NCI-H446 (cell line): ENCODE data around the gene DDX31.

Source experiments
- DNase-seq, 2 experiments: peaks; one replicate each; lab custom pipeline; 2025; lab: John Stamatoyannopoulos, UW

The DDX31 gene

GRCh38 chr9:132592451-132592850, 77.3 kb downstream of the DDX31 start:
- no peak for DNase-seq

DNA sequence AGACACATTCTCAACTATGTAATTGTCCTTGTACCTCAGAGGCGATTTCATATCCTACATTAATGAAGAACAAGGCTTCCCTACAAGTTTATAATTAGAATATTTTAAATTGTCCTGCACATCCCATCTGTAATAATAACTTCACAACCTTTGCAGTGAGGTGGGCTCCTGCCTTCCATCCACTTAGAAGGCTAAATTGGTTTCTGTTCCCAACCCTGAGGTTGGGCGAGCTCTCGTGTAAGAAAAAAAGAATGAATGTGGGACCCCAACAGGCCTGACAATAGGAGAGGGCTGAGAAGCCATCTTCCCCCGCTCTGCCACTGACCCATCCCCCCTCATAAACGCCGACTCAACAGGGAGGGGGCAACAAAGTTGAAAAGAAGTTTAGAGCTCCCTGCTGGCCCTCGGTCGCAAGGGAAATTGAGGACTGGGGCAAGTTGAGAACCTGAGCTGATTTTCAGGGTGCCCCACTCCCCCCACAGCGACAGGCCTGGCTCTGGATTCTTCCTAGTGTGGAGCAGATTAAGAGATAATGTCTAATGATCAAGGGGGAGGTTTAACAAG, 78.0 kb downstream of the DDX31 start:
- DNase-seq, result no peak

DNA sequence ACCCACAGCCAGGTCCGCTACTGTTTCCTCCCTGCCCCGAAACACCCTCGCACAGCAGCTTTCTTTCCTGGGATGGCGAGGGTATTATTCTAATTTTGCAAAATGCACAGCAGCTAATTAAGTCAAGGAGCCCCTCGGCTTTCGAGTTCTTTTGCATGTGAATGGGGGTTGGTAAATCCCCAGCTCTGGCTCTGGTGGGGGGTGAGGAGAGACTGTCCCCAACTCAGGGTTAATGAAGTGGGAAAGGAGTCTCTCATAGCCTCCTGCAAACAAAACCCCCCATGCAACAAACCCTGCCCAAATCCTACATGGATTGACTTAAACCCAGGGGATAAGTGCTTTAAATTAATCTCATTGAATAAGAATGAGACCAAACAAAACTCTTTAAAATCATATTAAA, 78.5 kb downstream of the DDX31 start:
- no peak for DNase-seq

- DNase-seq, result no peak
Measured at GRCh38 chr9:132590318-132591182, 79.2 kb downstream of the DDX31 start.

DNA sequence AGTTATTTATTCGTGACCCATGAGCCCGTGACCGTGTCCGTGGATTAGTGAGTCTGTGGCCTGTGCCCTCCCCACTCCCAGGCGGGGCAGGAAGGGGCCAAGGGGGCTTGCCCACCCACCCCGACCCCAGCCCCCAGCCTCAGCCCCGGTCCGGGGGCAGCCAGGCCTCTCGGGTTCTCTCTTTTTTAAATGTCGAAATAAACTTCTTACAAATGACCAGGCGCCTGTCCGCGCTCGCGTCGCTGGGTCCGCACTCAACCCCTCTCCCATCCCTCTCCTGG, 79.8 kb downstream of the DDX31 start:
- DNase-seq, result no peak

DNA sequence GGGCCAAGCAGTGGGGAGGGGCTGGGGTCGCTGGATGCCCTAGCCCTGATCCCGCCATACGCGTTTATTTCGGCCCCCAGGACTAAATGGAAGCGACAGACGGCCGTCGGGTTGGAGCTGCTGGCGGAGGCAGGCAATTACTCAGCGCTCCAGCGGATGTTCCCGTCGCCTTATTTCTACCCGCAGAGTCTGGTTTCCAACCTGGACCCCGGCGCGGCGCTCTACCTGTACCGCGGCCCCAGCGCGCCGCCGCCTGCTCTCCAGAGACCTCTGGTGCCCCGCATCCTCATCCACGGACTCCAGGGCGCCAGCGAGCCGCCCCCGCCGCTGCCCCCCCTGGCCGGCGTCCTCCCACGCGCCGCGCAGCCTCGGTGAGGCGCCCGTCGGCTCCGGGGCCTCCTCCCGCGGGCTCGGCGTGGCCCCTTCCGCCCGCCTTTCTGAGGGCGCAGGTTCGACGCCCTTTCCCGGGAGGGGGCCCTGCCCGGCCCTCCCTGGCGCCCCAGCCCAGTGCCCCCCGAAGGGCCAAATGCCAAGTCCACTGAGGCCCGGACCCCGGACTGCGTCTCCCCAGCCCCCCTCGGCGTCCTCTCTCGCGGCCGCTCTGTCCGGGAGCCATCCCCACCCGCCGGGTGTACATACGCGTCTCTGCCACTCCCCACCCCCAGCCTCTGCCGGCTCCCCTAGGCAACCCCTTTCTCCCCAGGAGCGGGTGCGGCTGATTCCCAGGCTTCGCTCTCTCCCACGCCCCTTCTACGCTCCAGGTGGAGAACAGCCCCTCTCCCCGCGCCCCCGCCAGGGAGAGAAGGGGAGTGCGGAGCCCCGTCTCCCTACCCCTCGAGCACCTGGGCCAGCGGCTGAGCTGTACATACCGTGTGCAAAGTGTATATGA, 80.4 kb downstream of the DDX31 start:
- DNase-seq, result no peak

- DNase-seq, result no peak
Measured at GRCh38 chr9:132588501-132589147, 81.2 kb downstream of the DDX31 start.

- no peak for DNase-seq
Measured at GRCh38 chr9:132588098-132588497, 81.7 kb downstream of the DDX31 start.

DNA sequence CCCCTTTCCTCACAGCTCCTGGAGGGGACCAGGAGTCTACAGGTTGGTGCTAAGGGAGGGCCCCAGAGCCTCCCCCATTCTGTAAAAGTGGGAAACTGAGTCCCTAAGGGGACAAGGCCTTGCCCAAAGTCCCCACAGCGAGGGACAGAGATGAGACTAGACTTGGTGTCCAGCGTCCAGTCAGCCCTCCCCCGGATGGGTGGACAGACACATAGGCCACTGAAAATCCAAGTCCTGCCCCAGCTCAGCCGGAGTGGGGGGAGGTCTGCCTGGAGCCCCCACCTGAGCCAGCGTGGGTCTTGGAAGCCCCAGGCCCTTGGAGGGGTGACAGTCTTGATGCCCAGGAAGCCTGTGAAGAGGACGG, 82.2 kb downstream of the DDX31 start:
- no peak for DNase-seq

- no peak for DNase-seq
Measured at GRCh38 chr9:132586830-132587591, 82.8 kb downstream of the DDX31 start.

GRCh38 chr9:132585954-132586829, 83.6 kb downstream of the DDX31 start:
- DNase-seq, result no peak

DNA sequence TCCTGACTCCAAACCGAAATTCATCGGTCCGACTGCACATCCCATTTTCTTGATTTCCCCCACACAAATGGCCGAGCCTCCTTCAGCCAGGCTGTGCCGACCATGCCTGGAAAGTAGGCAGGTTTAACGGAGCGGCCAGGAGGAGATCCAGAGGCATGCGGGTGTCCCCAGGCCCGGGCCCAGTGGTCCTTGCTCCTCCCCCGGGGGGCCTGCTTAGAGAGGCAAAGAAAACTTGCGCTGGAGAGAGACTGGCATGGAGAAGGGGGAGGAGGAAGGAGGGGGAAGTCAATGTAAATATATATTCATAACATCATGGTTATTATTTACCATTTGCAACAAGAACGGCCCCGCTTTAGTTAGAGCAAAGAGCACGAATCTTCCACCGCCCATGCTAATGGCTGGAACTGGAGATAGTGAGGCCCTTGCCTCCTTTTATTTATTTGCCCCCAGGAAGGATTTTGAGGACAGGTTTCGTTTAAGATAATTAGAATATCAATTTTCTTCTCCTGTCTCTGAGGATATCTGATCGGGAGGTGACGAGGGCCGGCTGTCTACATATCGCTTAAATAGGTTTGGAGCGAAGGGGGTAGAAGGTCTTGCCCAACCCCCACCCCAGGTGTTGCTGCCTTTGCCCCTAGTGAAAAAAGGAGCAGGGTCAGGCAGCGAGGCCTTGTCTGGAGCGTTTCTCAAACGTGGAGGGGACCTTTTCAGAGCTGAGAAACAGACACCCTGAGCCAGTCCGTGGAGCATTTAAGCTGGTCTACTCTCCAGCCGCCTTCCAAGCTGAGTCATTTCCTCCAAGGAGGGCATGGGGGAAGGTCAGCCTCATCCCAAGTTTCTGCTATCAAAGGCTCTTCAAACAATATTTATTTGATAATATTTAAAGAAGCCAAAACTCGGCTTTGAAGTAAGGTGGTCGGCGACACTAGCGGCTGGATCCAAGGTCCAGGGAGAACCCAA, 84.9 kb downstream of the DDX31 start:
- no peak for DNase-seq

- no peak for DNase-seq
Measured at GRCh38 chr9:132583584-132584304, 86.0 kb downstream of the DDX31 start.

DNA sequence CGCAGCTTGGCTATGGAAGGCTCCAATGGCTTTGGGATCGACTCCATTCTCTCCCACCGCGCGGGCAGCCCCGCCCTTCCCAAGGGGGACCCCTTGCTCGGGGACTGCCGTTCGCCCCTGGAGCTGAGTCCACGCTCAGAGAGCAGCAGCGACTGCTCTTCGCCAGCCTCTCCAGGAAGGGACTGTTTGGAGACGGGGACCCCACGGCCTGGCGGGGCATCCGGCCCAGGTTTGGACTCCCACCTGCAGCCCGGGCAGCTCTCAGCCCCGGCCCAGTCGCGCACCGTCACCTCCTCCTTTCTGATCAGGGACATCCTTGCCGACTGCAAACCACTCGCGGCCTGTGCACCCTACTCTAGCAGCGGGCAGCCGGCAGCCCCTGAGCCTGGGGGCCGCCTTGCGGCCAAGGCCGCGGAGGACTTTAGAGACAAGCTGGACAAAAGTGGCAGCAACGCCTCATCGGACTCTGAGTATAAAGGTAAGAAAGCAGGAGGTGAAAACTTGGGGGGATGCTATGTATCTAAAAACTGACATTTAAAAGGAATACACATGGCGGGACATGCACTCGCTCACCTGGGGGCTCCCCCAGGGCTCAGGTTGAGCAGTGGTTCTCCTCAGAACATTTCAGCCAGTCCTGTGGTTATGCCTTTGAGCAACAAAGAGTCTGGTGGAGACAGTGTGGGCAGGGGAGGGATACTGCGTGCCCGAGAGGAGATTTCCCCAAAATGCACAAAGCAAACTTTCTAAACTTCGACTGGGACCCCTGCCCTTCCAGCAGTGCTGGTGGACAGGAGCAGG, 86.8 kb downstream of the DDX31 start:
- DNase-seq, result no peak

- DNase-seq, result no peak
Measured at GRCh38 chr9:132582276-132582785, 87.5 kb downstream of the DDX31 start, which contains the start of gene BARHL1. TSS of gene BARHL1 (plus strand) at chr9:132582606. CDS start at chr9:132582798, 192 bp downstream.

GRCh38 chr9:132579427-132579798, 90.4 kb downstream of the DDX31 start:
- no peak for DNase-seq

DNA sequence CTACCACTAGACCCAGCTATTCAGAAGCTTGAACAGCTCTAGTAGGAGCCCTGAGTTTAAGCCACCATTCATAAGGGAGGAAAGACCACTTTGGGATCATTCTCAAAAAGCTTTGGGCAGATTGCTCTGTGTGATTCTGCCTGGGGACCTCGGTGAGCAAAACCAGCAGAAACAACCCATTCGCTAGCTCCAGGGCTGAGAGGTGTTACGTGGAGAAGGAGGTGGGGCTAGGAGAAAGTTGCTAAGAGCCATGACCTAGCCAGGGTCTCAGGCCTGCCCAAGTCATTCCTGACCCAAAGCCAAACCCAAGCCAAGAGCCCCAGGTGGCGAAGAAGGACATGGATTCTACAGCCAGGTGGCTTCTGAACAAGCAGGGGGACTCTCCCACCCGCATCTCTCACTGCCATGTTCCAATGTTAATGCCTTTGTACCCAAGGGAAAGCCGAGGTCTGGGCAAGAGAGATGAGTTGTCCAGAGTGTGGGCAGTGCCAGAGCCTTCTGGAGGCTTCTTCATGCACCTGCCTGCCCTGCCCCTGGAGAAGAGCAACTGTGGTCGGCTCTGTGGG, 91.3 kb downstream of the DDX31 start:
- no peak for DNase-seq
